GM21515 (cell line): ENCODE data around the gene DPP6.

Source experiments
- ATAC-seq: cut with Tn5 transposase; IDR thresholded peaks from one replicate; pipeline ENCODE4 v1.9.1; 2021; ENCODE audit not compliant: unreplicated experiment

DPP6 gene

DNA sequence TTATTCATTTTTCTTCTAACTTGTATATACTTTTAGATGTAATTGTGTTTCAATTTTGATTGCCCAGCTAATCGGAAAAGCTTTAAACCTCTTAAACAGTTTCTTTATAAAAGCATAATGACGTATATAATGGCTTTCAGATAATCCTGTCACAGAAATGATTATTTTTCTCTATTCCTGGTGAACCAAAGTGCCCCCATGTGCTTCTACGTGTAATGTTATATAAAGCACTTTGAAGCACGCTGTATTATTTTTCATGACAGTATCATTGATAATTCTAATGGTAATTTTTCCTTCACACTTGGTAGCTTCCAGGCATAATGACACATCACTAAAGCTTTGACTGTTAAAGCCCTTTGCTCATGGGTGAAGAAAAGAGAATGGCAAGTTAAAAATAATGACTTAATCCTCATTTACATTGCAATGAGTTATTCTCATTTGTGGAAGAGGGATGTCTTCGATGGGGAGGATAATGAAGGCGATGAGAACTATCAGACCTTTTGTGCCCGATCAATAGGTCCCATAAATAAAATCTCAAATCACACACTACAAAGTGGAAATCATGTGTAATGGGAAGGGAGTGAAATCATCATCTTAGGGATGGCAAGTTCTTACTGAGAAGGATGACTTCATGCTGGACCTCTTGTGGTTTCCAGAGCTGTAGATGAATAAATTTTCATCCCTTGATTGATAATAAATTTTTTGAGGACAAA lies 460.1 kb downstream of the DPP6 start:
- no peak for ATAC-seq

GRCh38 chr7:154517768-154518167 lies 465.6 kb downstream of the DPP6 start:
- no peak for ATAC-seq

GRCh38 chr7:154519229-154519628 lies 467.0 kb downstream of the DPP6 start:
- ATAC-seq, result no peak

- no peak for ATAC-seq
Observed at GRCh38 chr7:154530136-154530535, 477.9 kb downstream of the DPP6 start.

DNA sequence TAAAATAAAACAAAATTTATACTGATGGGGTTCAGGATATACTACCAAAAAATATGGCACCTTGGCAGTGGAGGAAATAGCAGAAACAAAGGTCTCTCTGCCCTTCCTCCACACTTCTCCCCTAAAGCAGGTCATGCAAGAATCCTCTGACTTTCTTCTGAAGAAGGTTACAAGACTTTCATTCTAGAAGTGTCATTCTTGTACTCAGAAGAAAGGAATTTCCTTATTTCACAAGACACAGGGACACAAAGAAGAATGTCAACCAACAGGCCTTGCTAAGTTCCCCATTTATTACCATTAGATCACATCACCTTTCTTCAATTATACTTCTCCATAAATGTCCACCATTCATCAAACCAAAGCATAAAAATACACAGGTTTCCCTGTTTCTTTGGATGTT lies 480.6 kb downstream of the DPP6 start:
- ATAC-seq, result no peak

- ATAC-seq, result no peak
Observed at GRCh38 chr7:154540596-154540995, 488.4 kb downstream of the DPP6 start.

- no peak for ATAC-seq
Observed at GRCh38 chr7:154541606-154542005, 489.4 kb downstream of the DPP6 start.

- ATAC-seq, result no peak
Observed at GRCh38 chr7:154546946-154547587, 494.9 kb downstream of the DPP6 start.

DNA sequence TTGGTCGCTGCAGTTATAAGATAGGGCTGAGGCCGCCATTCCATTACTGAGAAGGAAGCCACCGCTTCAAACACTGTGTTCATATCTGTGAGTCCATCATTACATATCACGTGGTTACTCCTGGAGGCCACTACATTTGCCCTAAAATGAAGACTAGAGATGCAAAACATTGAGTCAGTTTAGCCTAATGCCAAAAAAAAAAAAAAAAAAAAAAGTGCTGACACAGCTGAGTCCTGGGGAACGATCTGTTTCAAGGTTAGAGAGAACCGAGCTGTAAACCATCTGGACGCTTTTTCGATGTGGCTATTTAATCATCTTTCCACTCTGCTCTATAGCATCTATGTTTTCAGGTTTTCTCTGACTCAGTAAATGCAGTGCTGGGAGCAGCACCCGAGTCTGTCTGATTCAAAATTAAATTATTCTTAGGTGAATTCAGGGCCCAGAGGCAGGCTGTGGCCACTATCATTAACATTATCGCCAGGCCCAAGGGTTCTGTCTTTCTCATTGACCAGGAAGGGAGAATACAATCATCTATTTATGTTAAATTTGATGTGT lies 501.6 kb downstream of the DPP6 start:
- ATAC-seq, result no peak

- no peak for ATAC-seq
Observed at GRCh38 chr7:154559454-154559853, 507.3 kb downstream of the DPP6 start.

- ATAC-seq, result no peak
Observed at GRCh38 chr7:154564676-154565075, 512.5 kb downstream of the DPP6 start.

DNA sequence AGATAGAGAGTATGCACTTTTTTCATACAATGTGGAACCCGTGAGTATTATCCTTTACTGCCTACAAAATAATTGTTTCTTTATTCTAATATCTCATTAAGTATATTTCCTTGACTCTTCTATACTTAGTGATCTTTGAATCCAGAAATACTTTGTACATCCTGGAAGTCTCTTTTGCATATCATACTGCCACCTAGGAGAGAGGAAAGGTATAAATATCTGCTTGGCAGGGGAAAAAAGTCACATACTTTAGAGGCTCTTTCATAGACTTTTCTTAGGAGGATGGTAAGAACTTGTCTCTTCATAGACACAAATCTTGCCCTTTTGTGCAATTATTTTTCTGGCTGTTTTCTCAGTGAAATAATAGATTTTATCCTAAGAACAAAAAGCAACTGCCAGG lies 514.7 kb downstream of the DPP6 start:
- no peak for ATAC-seq

DNA sequence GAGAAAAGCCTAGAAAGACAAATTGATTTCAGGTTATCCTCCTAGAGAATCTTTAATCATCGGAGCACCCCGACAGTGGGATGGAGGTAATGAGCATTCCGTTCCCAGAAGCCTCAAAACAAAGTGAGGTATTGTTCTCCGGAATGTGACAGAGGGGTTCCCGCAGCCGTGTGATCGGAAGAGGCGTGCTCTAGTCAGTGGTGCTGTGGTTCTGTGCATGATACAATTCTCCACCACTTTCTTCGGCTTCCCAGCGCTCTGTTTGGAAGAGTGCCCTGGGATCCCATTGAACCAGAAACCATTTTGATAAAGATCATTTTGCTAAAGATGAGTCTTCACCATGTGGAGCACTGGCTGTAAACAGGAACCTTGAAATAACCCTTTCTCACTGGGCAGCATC lies 516.1 kb downstream of the DPP6 start:
- no peak for ATAC-seq

DNA sequence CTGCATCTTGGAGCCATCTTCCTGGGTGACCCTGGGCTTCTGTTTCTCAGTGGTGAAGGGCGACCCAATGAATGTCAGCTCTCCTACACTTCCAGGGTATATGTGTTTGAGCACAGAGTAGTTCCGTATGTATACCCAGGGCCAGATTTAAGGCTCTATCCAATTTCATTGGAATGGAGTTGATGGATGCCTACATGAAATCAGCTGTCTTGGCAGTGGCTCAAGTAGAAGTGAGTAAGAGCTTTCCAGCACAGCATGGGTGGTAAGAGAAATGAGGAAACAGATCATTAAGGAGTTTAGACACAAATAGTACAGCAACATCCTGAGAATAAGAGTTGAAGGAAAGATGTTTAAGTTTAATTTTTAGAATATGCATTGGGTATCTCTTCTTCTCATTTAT lies 517.7 kb downstream of the DPP6 start:
- no peak for ATAC-seq

- ATAC-seq, result no peak
Observed at GRCh38 chr7:154571772-154572171, 519.6 kb downstream of the DPP6 start.

DNA sequence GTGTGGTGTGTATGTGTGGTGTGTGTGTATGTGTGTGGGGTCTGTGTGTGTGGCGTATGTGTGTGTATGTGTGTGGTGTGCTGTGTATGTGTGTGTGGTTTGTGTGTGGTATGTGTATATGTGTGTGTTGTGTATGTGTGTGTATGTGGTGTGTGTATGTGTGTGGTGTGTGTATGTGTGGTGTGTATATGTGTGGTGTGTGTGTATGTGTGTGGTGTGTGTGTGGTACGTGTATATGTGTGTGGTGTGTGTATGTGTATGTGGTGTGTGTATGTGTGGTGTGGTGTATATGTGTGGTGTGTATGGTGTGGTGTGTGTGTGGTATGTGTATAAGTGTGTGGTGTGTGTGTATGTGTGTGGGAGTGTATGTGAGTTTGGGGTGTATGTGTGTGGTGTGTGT lies 522.0 kb downstream of the DPP6 start:
- no peak for ATAC-seq

DNA sequence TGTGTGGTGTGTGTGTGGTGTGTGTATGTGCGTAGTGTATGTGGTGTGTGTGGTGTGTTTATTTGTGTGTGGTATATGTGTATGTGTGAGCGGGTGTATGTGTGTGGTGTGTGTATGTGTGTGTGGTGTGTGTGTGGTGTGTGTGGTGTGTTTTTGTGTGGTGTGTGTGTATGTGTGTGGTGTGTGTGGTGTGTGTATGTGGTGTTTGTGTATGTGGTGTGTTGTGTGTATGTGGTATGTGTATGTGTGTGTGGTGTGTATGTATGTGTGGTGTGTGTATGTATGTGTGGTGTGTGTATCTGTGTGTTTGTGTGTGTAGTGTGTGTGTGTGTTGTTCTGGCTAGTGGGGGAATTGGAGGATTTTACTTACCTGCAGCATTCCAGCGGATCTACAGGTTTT lies 523.3 kb downstream of the DPP6 start:
- no peak for ATAC-seq

GRCh38 chr7:154576604-154577003 lies 524.4 kb downstream of the DPP6 start:
- no peak for ATAC-seq

DNA sequence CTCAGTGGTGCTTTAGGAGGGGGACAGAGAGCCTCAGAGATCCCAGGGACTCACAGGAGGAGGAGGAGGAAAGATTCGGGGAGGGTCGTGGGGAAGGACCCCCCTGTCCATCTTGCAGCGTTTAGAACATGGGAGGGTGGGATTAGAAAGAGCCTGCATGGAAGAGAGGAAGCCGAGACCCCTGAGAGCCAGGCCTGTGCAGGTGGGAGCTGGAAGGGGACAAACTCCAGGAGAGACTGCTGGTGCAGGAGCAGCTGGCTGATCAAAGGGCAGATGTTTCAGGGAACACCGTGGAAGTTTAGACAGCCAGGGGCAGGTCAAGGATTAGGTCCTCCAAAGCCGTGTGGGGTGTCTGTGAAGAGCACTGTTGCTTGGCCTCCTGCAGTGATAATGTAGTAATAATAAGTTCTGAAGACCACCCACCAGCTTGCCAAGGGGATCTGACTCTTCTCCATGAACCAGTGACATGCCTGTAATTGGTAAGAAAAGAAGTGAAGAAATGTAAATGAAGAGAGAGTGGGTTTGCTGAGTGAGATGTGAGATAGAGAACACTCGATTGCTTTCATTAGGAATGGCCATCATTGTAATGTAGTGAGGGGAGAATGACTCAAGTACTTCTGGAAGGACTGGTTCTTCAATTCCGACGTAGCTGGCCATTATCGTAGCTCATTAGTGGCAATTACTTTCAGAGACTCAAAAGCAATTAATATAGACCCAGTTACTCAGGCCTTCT lies 525.1 kb downstream of the DPP6 start:
- ATAC-seq, result no peak

- no peak for ATAC-seq
Observed at GRCh38 chr7:154578336-154578735, 526.1 kb downstream of the DPP6 start.

GRCh38 chr7:154579711-154580110 lies 527.5 kb downstream of the DPP6 start:
- ATAC-seq, result no peak
